A549 (cell line): ENCODE results near the gene ETAA1. TPM values are rescaled to one million over a fixed set of nuclear protein-coding genes. Genes with fewer than 3 reads are reported as not detected.

Experiments used
- ATAC-seq, 2 experiments: fragments of 200-7000 bp in 1 of 2; fragments of >200 bp in 1 of 2; cut with Nextera tagmentation in 1 of 2; cut with Tn5 transposase in 1 of 2; 3 replicates each; pipeline versions ENCODE4 v1.8.0 to v1.9.1; 2018 to 2020; ENCODE audit warnings: mild to moderate bottlenecking in 1 of 2, moderate library complexity in 1 of 2
- CTCF ChIA-PET: fragments of 300-600 bp; sonication (Branson Sonifier 250); formaldehyde crosslinking; extraction: SDS; loops from one replicate; lab custom pipeline; 2021; ENCODE audit warnings: antibody characterized with exemption, inconsistent platforms; lab: Yijun Ruan, JAX
- POLR2A ChIA-PET: fragments of 350-600 bp; formaldehyde crosslinking; extraction: SDS; loops from one replicate; lab custom pipeline; 2021; ENCODE audit warnings: antibody characterized with exemption, inconsistent platforms; lab: Yijun Ruan, JAX
- DNase-seq, 2 experiments: peaks; one replicate each; pipeline versions ENCODE4 v3.0.0 to v3.0.0-alpha.2; 2011 to 2016; ENCODE audit warnings: low read depth in 1 of 2, low spot score in 1 of 2
- FAIRE-seq: peaks from 2 replicates; lab custom pipeline; 2011; peaks lifted over from hg19 to GRCh38; lab: Jason Lieb, UNC
- H3K27ac ChIP-seq, 2 experiments: fragments of >200 bp; sonication (Bioruptor Twin); formaldehyde crosslinking; 3 replicates each; pipeline ENCODE4 v1.5.1; 2016 to 2017
- H3K4me1 ChIP-seq: fragments of >200 bp; sonication (Bioruptor Twin); formaldehyde crosslinking; 3 replicates; pipeline ENCODE4 v1.6.1; 2016
- H3K4me2 ChIP-seq: fragments of >200 bp; sonication (Bioruptor Twin); formaldehyde crosslinking; 3 replicates; pipeline ENCODE4 v1.6.1; 2016
- H3K4me3 ChIP-seq: fragments of >200 bp; sonication (Bioruptor Twin); formaldehyde crosslinking; 3 replicates; pipeline ENCODE4 v1.5.1; 2016
- H3K9me3 ChIP-seq: fragments of >200 bp; sonication (Bioruptor Twin); formaldehyde crosslinking; 3 replicates; pipeline ENCODE4 v1.6.1; 2016
- BCL3 ChIP-seq: fragments of >200 bp; sonication (Bioruptor Twin); formaldehyde crosslinking; IDR thresholded peaks from 3 replicates; pipeline ENCODE4 v1.6.1; 2016
- CBX8 ChIP-seq: fragments of 200-600 bp; sonication (generic); IDR thresholded peaks from 2 replicates; pipeline ENCODE4 v1.6.1; 2016
- CEBPB ChIP-seq, 2 experiments: fragments of >200 bp in 1 of 2; sonication (Bioruptor Twin) in 1 of 2; formaldehyde crosslinking in 1 of 2; IDR thresholded peaks; 2 replicates each; pipeline ENCODE4 v1.6.1; 2012 to 2016
- CHD2 ChIP-seq: fragments of 150-350 bp; IDR thresholded peaks from 2 replicates; pipeline ENCODE4 v1.6.1; 2014; ENCODE audit warnings: low read length; ENCODE audit not compliant: partially characterized antibody
- EHF ChIP-seq: fragments of 250-450 bp; sonication (Bioruptor Pico); IDR thresholded peaks from 2 replicates; pipeline ENCODE4 v1.5.0; 2020; ENCODE audit warnings: mild to moderate bottlenecking
- EHMT2 ChIP-seq: fragments of 200-600 bp; sonication (generic); IDR thresholded peaks from 2 replicates; pipeline ENCODE4 v1.6.1; 2016; ENCODE audit warnings: antibody characterized with exemption, low read depth, mild to moderate bottlenecking, moderate library complexity
- FOSL2 ChIP-seq, 2 experiments: fragments of 450-650 bp in 1 of 2; fragments of >200 bp in 1 of 2; sonication (Bioruptor Twin) in 1 of 2; formaldehyde crosslinking; IDR thresholded peaks; 2 replicates each; pipeline versions ENCODE4 v1.5.0 to v1.6.1; 2016 to 2020; ENCODE audit warnings: mild to moderate bottlenecking in 1 of 2, moderate library complexity in 1 of 2
- FOXS1 ChIP-seq: fragments of 250-450 bp; sonication (Bioruptor Pico); IDR thresholded peaks from 2 replicates; pipeline ENCODE4 v1.5.0; 2020; ENCODE audit warnings: mild to moderate bottlenecking, moderate library complexity
- GATA3 ChIP-seq: IDR thresholded peaks from 2 replicates; pipeline ENCODE4 v1.6.1; 2012; ENCODE audit warnings: borderline replicate concordance
- HEYL ChIP-seq: fragments of 250-450 bp; sonication (Bioruptor Pico); IDR thresholded peaks from 2 replicates; pipeline ENCODE4 v1.8.0; 2021; ENCODE audit warnings: mild to moderate bottlenecking, moderate library complexity
- HOXA7 ChIP-seq: fragments of 250-450 bp; sonication (Bioruptor Pico); IDR thresholded peaks from 2 replicates; pipeline ENCODE4 v1.5.0; 2020; ENCODE audit warnings: mild to moderate bottlenecking, moderate library complexity
- HOXB13 ChIP-seq: fragments of 250-450 bp; sonication (Bioruptor Pico); IDR thresholded peaks from 2 replicates; pipeline ENCODE4 v1.5.0; 2020; ENCODE audit warnings: low read depth, mild to moderate bottlenecking, moderate library complexity
- HOXB5 ChIP-seq: fragments of 250-450 bp; sonication (Bioruptor Pico); IDR thresholded peaks from 2 replicates; pipeline ENCODE4 v1.5.0; 2020; ENCODE audit warnings: mild to moderate bottlenecking, moderate library complexity
- JUN ChIP-seq, 2 experiments: fragments of >200 bp; sonication (Bioruptor Twin); formaldehyde crosslinking; IDR thresholded peaks; 2 replicates in 1 of 2; 3 replicates in 1 of 2; pipeline ENCODE4 v1.6.1; 2016 to 2017
- JUNB ChIP-seq: fragments of >200 bp; sonication (Bioruptor Twin); formaldehyde crosslinking; IDR thresholded peaks from 2 replicates; pipeline ENCODE4 v1.6.1; 2016
- KDM1A ChIP-seq: fragments of 200-600 bp; sonication (generic); IDR thresholded peaks from 2 replicates; pipeline ENCODE4 v1.6.1; 2016; ENCODE audit warnings: low read depth, mild to moderate bottlenecking
- KDM5A ChIP-seq: fragments of 200-600 bp; sonication (generic); IDR thresholded peaks from 2 replicates; pipeline ENCODE4 v1.6.1; 2016; ENCODE audit warnings: antibody characterized with exemption, mild to moderate bottlenecking
- MAZ ChIP-seq: fragments of 150-350 bp; IDR thresholded peaks from 2 replicates; pipeline ENCODE4 v1.6.1; 2014; ENCODE audit warnings: antibody characterized with exemption, low read depth, low read length, borderline replicate concordance
- NR3C1 ChIP-seq: fragments of >200 bp; sonication (Bioruptor Twin); formaldehyde crosslinking; IDR thresholded peaks from 3 replicates; pipeline ENCODE4 v1.6.1; 2017
- PHF8 ChIP-seq: fragments of 200-600 bp; sonication (generic); IDR thresholded peaks from 2 replicates; pipeline ENCODE4 v1.6.1; 2016; ENCODE audit warnings: low read depth, mild to moderate bottlenecking, antibody characterized with exemption, moderate library complexity, borderline replicate concordance
- POLR2A ChIP-seq: IDR thresholded peaks from 2 replicates; pipeline ENCODE4 v1.6.1; 2012; ENCODE audit warnings: mild to moderate bottlenecking, low read length
- RAD21 ChIP-seq, 2 experiments: fragments of >200 bp in 1 of 2; sonication (Bioruptor Twin) in 1 of 2; formaldehyde crosslinking in 1 of 2; IDR thresholded peaks in 1 of 2; conservative IDR thresholded peaks in 1 of 2; 2 replicates in 1 of 2; 3 replicates in 1 of 2; pipeline ENCODE4 v1.6.1; 2012 to 2018; ENCODE audit warnings: inconsistent platforms in 1 of 2
- RARB ChIP-seq: fragments of 250-450 bp; sonication (Bioruptor Pico); IDR thresholded peaks from 2 replicates; pipeline ENCODE4 v1.8.0; 2021; ENCODE audit warnings: mild to moderate bottlenecking, moderate library complexity
- RFX5 ChIP-seq: fragments of 450-650 bp; IDR thresholded peaks from 2 replicates; pipeline ENCODE4 v1.7.1; 2014; ENCODE audit warnings: antibody characterized with exemption, mild to moderate bottlenecking, moderate library complexity
- RNF2 ChIP-seq: fragments of 200-600 bp; sonication (generic); IDR thresholded peaks from 2 replicates; pipeline ENCODE4 v1.6.1; 2016; ENCODE audit warnings: low read depth, mild to moderate bottlenecking, antibody characterized with exemption, moderate library complexity, borderline replicate concordance
- SMC3 ChIP-seq: fragments of >200 bp; sonication (Bioruptor Twin); formaldehyde crosslinking; IDR thresholded peaks from 3 replicates; pipeline ENCODE4 v1.6.1; 2018; ENCODE audit warnings: inconsistent platforms
- SREBF2 ChIP-seq: fragments of 450-650 bp; IDR thresholded peaks from 2 replicates; pipeline ENCODE4 v1.6.1; 2014; ENCODE audit warnings: mild to moderate bottlenecking, moderate library complexity
- ZC3H11A ChIP-seq: fragments of 450-650 bp; IDR thresholded peaks from 2 replicates; pipeline ENCODE4 v1.6.1; 2014; ENCODE audit warnings: antibody characterized with exemption, mild to moderate bottlenecking
- ZFP36 ChIP-seq: fragments of 450-650 bp; IDR thresholded peaks from 2 replicates; pipeline ENCODE4 v1.6.1; 2014; ENCODE audit warnings: borderline replicate concordance; ENCODE audit not compliant: partially characterized antibody
- ZSCAN20 ChIP-seq: fragments of 250-450 bp; sonication (Bioruptor Pico); IDR thresholded peaks from 2 replicates; pipeline ENCODE4 v1.8.0; 2022; ENCODE audit warnings: mild to moderate bottlenecking, moderate library complexity
- WGBS: methylation state at CpG from one replicate; pipeline ENCODE4 v1.1.6; 2017; ENCODE audit errors: missing lambda C conversion rate; 5-methylcytosine and 5-hydroxymethylcytosine counted together
- polyA minus RNA-seq: library from RNA; depleted of rRNA, polyadenylated mRNA; stranded (reverse); fragments of >200 nt; gene quantifications from 2 replicates; pipeline ENCODE4 v1.2.3, GENCODE V29; 2011; rRNA and poly(A)+ RNA removed
- polyA plus RNA-seq, 4 experiments: library from polyadenylated mRNA; depleted of rRNA in 3 of 4; stranded (reverse); fragments of >200 nt; fragmentation: RNase III in 1 of 4; extraction: RNeasy Plus Mini Kit Qiagen cat#74134 plus additional on column Dnase treatment in 1 of 4; gene quantifications; 2 replicates in 3 of 4; 3 replicates in 1 of 4; pipeline ENCODE4 v1.2.3, GENCODE V29; 2011 to 2017
- TF ChIP-seq, protein P1 (sequence below): fragments of 150-350 bp; IDR thresholded peaks from 2 replicates; pipeline ENCODE4 v1.6.1; 2014; ENCODE audit warnings: low read depth, mild to moderate bottlenecking, low read length
- TF ChIP-seq, protein P2 (sequence below): fragments of >200 bp; sonication (Bioruptor Twin); formaldehyde crosslinking; IDR thresholded peaks from 2 replicates; pipeline ENCODE4 v1.6.1; 2016
- TF ChIP-seq, protein P3 (sequence below): fragments of 450-650 bp; IDR thresholded peaks from 2 replicates; pipeline ENCODE4 v1.6.1; 2014; ENCODE audit warnings: antibody characterized with exemption
- TF ChIP-seq, protein P4 (sequence below): fragments of 250-450 bp; sonication (Bioruptor Pico); IDR thresholded peaks from 2 replicates; pipeline ENCODE4 v1.5.0; 2020; ENCODE audit warnings: low read depth, mild to moderate bottlenecking, moderate library complexity
- TF ChIP-seq, protein P5 (sequence below): IDR thresholded peaks from 2 replicates; pipeline ENCODE4 v1.6.1; 2012
- TF ChIP-seq, protein P6 (sequence below): IDR thresholded peaks from 2 replicates; pipeline ENCODE4 v1.6.1; 2012

ETAA1 gene
- polyA plus RNA-seq (2011; rRNA removed) (19.3 and 28.1 TPM in 2 replicates), polyA plus RNA-seq (2017; fragmentation: RNase III; extraction: RNeasy Plus Mini Kit Qiagen cat#74134 plus additional on column Dnase treatment) (11.9 to 14.5 TPM (median 13.0 TPM) in 3 replicates), polyA minus RNA-seq (4.7 and 5.9 TPM in 2 replicates)
- 4.2 and 4.4 TPM in 2 replicates for polyA plus RNA-seq (2012; cell fraction: cytosol; rRNA removed)
- polyA plus RNA-seq (2012; cell fraction: nucleus; rRNA removed) = 2.5 and 3.7 TPM in 2 replicates

- POLR2A ChIA-PET = interaction anchor here (0.6 to 1.1 kb wide), 2 partner anchors 14 to 164 kb away, joined by 3 to 4 read pairs; no protein-coding TSS in a partner anchor
- DNase-seq = peak; percentile 94 to 95
- under 1% methylated on average over 55 of the region's 61 CpGs for WGBS
- peak within 1 kb of the TSS; percentile 90 for H3K4me2 ChIP-seq
- peaks cover 59% of the 10 kb centered on the region for H3K4me1 ChIP-seq
- peak within 1 kb of the TSS; percentile 93 to 99 for H3K27ac ChIP-seq
- CTCF ChIA-PET = interaction anchor here (1.0 kb wide), 1 partner anchor 74 kb away, joined by 3 read pairs; no protein-coding TSS in a partner anchor
- FAIRE-seq = no peak
- peak; percentile 96 to 99 for ATAC-seq
- H3K4me3 ChIP-seq = peak within 1 kb of the TSS; percentile 72
- no peaks in the 10 kb centered on the region for H3K9me3 ChIP-seq
- TF ChIP-seq ZFP36 (no peak), RARB (CRISPR knock-in tag) (no peak), HOXA7 (CRISPR knock-in tag) (no peak), SMC3 (no peak), RAD21 (conservative IDR thresholded peaks at IDR 0.05 in 1 of 2, IDR thresholded peaks at IDR 0.05 in 1 of 2) (no peak), POLR2A (peak; percentile 86), EHMT2 (no peak), FOXS1 (CRISPR knock-in tag) (no peak), FOSL2 (IDR thresholded peaks at IDR 0.05) (no peak), FOSL2 (CRISPR knock-in tag; IDR thresholded peaks at IDR 0.05) (no peak), EHF (CRISPR knock-in tag) (no peak), RNF2 (no peak), CHD2 (no peak), CEBPB (IDR thresholded peaks at IDR 0.05) (no peak), CBX8 (no peak), ZC3H11A (no peak), BCL3 (peak; percentile 86), HEYL (CRISPR knock-in tag) (no peak), MAZ (no peak), JUNB (no peak), PHF8 (peak; percentile 84; the same call in 1 of the 2 replicates), RFX5 (peak; percentile 55; the same call in 1 of the 2 replicates), SREBF2 (no peak), HOXB5 (CRISPR knock-in tag) (no peak), GATA3 (peak; percentile 17; the same call in 1 of the 2 replicates), NR3C1 (no peak), HOXB13 (CRISPR knock-in tag) (no peak), KDM1A (no peak), ZSCAN20 (CRISPR knock-in tag) (no peak), JUN (IDR thresholded peaks at IDR 0.05) (peak; percentile 83 to 84), KDM5A (peak; percentile 86)
- TF ChIP-seq, protein P1, sequence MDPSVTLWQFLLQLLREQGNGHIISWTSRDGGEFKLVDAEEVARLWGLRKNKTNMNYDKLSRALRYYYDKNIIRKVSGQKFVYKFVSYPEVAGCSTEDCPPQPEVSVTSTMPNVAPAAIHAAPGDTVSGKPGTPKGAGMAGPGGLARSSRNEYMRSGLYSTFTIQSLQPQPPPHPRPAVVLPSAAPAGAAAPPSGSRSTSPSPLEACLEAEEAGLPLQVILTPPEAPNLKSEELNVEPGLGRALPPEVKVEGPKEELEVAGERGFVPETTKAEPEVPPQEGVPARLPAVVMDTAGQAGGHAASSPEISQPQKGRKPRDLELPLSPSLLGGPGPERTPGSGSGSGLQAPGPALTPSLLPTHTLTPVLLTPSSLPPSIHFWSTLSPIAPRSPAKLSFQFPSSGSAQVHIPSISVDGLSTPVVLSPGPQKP = no peak
- TF ChIP-seq, protein P2, sequence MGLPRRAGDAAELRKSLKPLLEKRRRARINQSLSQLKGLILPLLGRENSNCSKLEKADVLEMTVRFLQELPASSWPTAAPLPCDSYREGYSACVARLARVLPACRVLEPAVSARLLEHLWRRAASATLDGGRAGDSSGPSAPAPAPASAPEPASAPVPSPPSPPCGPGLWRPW = no peak
- TF ChIP-seq, protein P3, sequence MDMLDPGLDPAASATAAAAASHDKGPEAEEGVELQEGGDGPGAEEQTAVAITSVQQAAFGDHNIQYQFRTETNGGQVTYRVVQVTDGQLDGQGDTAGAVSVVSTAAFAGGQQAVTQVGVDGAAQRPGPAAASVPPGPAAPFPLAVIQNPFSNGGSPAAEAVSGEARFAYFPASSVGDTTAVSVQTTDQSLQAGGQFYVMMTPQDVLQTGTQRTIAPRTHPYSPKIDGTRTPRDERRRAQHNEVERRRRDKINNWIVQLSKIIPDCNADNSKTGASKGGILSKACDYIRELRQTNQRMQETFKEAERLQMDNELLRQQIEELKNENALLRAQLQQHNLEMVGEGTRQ = no peak
- TF ChIP-seq, protein P4, sequence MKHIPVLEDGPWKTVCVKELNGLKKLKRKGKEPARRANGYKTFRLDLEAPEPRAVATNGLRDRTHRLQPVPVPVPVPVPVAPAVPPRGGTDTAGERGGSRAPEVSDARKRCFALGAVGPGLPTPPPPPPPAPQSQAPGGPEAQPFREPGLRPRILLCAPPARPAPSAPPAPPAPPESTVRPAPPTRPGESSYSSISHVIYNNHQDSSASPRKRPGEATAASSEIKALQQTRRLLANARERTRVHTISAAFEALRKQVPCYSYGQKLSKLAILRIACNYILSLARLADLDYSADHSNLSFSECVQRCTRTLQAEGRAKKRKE (CRISPR knock-in tag) = no peak
- TF ChIP-seq, protein P5, sequence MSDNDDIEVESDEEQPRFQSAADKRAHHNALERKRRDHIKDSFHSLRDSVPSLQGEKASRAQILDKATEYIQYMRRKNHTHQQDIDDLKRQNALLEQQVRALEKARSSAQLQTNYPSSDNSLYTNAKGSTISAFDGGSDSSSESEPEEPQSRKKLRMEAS = 0 out of 2 replicates have a peak, but pooled peaks have one; percentile 9
- TF ChIP-seq, protein P6, sequence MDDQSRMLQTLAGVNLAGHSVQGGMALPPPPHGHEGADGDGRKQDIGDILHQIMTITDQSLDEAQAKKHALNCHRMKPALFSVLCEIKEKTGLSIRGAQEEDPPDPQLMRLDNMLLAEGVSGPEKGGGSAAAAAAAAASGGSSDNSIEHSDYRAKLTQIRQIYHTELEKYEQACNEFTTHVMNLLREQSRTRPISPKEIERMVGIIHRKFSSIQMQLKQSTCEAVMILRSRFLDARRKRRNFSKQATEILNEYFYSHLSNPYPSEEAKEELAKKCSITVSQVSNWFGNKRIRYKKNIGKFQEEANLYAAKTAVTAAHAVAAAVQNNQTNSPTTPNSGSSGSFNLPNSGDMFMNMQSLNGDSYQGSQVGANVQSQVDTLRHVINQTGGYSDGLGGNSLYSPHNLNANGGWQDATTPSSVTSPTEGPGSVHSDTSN = no peak
These were observed at the start of gene ETAA1 for GRCh38 chr2:67397143-67397986. TSS of gene ETAA1 (plus strand) at chr2:67397333. CDS start at chr2:67397449, 116 bp downstream.
